ENCODE measurements around the gene SSX2IP. TPM values are rescaled to one million over a fixed set of nuclear protein-coding genes. Genes with fewer than 3 reads are reported as not detected.
A peak's percentile ranks its signal among the peaks of the same experiment; 100 is the strongest.

Gene SSX2IP
- total and polyA plus RNA-seq, 9 of the 15 experiments (the other 6 are each of a cell fraction or from before 2014, with no cell fraction given) = 20.6 to 96.7 (median 61.7) TPM

DNA sequence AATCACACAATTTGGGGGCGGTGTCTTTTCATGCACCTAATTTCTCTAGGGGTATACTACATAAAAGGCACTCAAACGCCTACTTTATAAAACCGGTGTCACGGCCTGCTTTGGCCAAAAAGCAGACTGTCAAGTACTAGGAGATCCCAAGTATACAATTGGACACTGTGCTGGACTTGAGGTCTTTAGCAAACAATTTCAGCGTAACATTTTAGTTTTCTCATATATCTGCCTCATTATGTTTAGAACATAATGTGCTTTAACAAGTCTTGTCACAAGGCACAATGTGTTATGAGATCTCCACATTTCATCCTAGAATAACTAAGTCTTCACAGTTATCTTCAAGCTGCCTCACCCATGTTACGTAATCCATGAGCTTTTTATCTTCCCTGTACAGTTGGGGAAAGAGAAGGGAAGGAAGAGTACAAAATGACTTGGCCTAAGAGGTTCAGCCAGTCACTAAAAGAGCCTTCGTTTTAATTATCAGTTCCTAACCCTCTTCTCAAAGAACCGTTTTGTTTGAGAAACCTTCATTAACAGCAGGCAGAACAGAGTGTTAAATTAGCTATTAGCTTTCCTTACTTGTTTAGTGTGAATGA lies 1.7 kb downstream of the SSX2IP start (continued):
- TF ChIP-seq, protein P1, sequence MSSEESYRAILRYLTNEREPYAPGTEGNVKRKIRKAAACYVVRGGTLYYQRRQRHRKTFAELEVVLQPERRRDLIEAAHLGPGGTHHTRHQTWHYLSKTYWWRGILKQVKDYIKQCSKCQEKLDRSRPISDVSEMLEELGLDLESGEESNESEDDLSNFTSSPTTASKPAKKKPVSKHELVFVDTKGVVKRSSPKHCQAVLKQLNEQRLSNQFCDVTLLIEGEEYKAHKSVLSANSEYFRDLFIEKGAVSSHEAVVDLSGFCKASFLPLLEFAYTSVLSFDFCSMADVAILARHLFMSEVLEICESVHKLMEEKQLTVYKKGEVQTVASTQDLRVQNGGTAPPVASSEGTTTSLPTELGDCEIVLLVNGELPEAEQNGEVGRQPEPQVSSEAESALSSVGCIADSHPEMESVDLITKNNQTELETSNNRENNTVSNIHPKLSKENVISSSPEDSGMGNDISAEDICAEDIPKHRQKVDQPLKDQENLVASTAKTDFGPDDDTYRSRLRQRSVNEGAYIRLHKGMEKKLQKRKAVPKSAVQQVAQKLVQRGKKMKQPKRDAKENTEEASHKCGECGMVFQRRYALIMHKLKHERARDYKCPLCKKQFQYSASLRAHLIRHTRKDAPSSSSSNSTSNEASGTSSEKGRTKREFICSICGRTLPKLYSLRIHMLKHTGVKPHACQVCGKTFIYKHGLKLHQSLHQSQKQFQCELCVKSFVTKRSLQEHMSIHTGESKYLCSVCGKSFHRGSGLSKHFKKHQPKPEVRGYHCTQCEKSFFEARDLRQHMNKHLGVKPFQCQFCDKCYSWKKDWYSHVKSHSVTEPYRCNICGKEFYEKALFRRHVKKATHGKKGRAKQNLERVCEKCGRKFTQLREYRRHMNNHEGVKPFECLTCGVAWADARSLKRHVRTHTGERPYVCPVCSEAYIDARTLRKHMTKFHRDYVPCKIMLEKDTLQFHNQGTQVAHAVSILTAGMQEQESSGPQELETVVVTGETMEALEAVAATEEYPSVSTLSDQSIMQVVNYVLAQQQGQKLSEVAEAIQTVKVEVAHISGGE (CRISPR knock-in tag; IDR thresholded peaks at IDR 0.05) = no peak
- TF ChIP-seq, protein P2, sequence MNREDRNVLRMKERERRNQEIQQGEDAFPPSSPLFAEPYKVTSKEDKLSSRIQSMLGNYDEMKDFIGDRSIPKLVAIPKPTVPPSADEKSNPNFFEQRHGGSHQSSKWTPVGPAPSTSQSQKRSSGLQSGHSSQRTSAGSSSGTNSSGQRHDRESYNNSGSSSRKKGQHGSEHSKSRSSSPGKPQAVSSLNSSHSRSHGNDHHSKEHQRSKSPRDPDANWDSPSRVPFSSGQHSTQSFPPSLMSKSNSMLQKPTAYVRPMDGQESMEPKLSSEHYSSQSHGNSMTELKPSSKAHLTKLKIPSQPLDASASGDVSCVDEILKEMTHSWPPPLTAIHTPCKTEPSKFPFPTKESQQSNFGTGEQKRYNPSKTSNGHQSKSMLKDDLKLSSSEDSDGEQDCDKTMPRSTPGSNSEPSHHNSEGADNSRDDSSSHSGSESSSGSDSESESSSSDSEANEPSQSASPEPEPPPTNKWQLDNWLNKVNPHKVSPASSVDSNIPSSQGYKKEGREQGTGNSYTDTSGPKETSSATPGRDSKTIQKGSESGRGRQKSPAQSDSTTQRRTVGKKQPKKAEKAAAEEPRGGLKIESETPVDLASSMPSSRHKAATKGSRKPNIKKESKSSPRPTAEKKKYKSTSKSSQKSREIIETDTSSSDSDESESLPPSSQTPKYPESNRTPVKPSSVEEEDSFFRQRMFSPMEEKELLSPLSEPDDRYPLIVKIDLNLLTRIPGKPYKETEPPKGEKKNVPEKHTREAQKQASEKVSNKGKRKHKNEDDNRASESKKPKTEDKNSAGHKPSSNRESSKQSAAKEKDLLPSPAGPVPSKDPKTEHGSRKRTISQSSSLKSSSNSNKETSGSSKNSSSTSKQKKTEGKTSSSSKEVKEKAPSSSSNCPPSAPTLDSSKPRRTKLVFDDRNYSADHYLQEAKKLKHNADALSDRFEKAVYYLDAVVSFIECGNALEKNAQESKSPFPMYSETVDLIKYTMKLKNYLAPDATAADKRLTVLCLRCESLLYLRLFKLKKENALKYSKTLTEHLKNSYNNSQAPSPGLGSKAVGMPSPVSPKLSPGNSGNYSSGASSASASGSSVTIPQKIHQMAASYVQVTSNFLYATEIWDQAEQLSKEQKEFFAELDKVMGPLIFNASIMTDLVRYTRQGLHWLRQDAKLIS (CRISPR knock-in tag; IDR thresholded peaks at IDR 0.05) = peak; percentile 73
- peak; percentile 57; the same call in 1 of the 2 replicates for TF ChIP-seq NBN (IDR thresholded peaks at IDR 0.05; ENCODE audit: low read depth)
- TF ChIP-seq SREBF1 (IDR thresholded peaks at IDR 0.05; ENCODE audit: borderline replicate concordance, low read depth, low read length) = no peak
- TF ChIP-seq HCFC1 (IDR thresholded peaks at IDR 0.05; ENCODE audit: low read depth, low read length) = no peak
- no peak for TF ChIP-seq SIX5 (IDR thresholded peaks at IDR 0.05; ENCODE audit: borderline replicate concordance in 1 of 2, insufficient read depth in 1 of 2, low read depth in 1 of 2, low read length in 2 of 2)
- TF ChIP-seq ZNF764 (CRISPR knock-in tag; IDR thresholded peaks at IDR 0.05; ENCODE audit: low read depth) = no peak
- no peak for TF ChIP-seq ZNF197 (CRISPR knock-in tag; IDR thresholded peaks at IDR 0.05; ENCODE audit: low read depth)
- TF ChIP-seq, protein P3, sequence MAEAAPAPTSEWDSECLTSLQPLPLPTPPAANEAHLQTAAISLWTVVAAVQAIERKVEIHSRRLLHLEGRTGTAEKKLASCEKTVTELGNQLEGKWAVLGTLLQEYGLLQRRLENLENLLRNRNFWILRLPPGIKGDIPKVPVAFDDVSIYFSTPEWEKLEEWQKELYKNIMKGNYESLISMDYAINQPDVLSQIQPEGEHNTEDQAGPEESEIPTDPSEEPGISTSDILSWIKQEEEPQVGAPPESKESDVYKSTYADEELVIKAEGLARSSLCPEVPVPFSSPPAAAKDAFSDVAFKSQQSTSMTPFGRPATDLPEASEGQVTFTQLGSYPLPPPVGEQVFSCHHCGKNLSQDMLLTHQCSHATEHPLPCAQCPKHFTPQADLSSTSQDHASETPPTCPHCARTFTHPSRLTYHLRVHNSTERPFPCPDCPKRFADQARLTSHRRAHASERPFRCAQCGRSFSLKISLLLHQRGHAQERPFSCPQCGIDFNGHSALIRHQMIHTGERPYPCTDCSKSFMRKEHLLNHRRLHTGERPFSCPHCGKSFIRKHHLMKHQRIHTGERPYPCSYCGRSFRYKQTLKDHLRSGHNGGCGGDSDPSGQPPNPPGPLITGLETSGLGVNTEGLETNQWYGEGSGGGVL (CRISPR knock-in tag; IDR thresholded peaks at IDR 0.05) = no peak
- TF ChIP-seq ZNF75A (CRISPR knock-in tag; IDR thresholded peaks at IDR 0.05) = no peak
- TF ChIP-seq, protein P4, sequence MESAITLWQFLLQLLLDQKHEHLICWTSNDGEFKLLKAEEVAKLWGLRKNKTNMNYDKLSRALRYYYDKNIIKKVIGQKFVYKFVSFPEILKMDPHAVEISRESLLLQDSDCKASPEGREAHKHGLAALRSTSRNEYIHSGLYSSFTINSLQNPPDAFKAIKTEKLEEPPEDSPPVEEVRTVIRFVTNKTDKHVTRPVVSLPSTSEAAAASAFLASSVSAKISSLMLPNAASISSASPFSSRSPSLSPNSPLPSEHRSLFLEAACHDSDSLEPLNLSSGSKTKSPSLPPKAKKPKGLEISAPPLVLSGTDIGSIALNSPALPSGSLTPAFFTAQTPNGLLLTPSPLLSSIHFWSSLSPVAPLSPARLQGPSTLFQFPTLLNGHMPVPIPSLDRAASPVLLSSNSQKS (CRISPR knock-in tag; IDR thresholded peaks at IDR 0.05) = no peak
- no peak for TF ChIP-seq FOS (IDR thresholded peaks at IDR 0.05; ENCODE audit: extremely low read depth, insufficient read length)

Measured in K562 (cell line).